DMS114 treated with DMSO at 0.1 percent for 48 hours (cell line): Measurements from ENCODE around the gene RBPJ.

ENCODE experiments used
- DNase-seq: peaks from one replicate; lab custom pipeline; 2025; ENCODE audit not compliant: unreplicated experiment; lab: John Stamatoyannopoulos, UW

The RBPJ gene

GRCh38 chr4:26484032-26484515 is 163.3 kb downstream of the RBPJ start:
- DNase-seq: no peak

GRCh38 chr4:26484516-26484915 is 163.7 kb downstream of the RBPJ start:
- DNase-seq: no peak
